ENCODE measurements around the gene TAF10.

TAF10 gene

GRCh38 chr11:6583584-6583983 lies 28.4 kb downstream of the TAF10 start:
- DNase-seq (ENCODE audit: low read depth): no peak

- DNase-seq (ENCODE audit: low read depth): no peak
These were observed 32.3 kb downstream of the TAF10 start for GRCh38 chr11:6579681-6580080.

DNA sequence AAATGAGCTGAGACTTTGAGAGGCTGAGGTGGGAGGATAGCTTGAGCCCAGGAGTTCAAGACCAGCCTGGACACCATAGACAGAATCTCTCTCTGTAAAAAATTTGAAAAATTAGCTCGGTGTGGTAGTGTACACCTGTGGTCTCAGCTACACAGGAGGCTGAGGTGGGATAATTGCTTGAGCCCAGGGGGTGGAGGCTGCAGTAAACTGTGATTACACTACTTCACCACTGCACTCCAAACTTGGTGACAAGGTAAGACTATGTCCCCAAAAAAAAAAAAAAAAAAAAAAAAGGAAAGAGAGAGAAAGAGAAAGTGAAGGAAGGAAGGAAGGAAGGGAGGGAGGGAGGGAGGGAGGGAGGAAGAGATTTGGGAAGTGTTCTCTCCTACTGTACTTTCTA lies 33.9 kb downstream of the TAF10 start:
- no peak for DNase-seq (ENCODE audit: low read depth)

DNA sequence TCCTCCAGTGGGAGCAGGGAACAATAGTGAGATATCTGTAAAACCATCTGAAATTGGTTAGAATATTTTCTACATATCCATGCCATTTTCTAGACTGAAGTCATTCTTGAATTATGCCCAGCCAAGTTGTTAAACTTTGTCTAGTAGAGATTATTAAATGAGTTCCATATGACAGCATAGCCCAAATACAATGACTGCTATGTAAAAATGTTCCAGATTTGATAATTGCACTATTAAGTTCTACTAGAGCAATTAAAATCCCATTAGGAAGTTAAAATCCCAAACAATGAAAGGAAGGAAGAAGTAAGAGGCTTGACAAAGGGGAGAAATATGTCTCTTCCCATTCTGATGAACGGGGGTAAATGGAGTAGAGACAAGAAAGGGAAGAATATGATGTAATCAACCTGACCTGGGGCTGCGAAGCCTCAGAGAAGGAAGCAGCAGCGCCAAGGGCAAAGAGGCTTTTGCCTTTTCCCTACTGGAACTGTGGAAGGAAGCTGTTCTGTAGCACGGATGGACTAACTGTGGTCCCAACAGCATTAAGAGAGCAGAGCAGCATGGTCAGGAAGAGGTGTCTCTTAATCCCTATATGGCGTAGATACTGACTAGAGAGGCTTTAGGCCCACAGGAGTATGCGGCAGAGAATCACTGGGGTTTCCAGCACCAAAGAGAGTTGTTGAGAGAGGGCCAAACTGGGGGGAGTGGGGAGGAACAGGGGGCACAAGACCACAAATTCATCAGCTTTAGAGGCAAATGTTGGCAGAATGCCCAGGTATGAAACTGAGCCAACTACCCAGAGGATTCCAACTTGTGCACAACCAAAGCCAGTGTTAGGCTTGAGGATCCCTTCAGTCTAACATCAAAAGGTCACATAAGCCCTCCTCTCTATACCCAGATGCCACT lies 35.3 kb downstream of the TAF10 start:
- DNase-seq (ENCODE audit: low read depth): no peak

DNA sequence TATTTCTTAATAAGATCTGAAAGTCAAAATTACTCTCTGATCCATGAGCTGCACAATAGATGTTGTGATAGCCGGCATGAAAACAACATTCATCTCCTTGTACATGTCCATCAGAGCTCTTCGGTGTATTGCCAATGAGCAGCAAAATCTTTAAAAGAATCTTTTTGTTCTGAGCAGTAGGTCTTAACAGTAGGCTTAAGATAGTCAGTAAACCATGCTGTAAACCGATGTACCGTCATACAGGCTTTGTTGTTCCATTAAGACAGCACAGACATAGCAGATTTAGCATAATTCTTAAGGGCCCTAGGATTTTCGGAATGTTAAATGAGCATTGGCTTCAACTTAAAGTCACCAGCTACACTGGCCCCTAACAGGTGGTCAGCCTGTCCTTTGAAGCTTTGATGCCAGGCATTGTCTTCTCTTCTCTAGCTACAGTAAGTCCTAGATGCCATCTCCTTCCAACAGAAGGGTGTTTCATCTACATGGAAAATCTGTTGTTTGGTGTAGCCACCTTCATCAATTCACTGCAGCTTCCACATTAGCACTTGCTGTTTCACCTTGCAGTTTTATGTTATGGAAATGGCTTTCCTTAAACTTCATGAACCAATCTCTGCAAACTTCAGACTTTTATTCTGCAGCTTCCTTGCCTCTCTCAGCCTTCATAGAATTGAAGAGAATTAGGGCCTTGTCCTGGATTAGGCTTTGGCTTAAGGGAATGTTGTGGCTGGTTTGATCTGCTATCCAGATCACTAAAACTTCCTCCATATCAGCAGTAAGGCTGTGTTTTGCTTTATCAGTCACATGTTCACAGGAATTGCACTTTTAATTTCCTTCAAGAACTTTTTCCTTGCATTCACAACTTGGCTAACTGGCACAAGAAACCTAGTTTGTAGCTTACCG lies 37.0 kb downstream of the TAF10 start:
- no peak for DNase-seq (ENCODE audit: low read depth)

- no peak for DNase-seq (ENCODE audit: low read depth)
These were observed 39.8 kb downstream of the TAF10 start for GRCh38 chr11:6572215-6572614.

- DNase-seq (ENCODE audit: low read depth): no peak
These were observed 40.5 kb downstream of the TAF10 start for GRCh38 chr11:6571434-6572008.

GRCh38 chr11:6570691-6571427 lies 41.2 kb downstream of the TAF10 start:
- DNase-seq (ENCODE audit: low read depth): no peak

- DNase-seq (ENCODE audit: low read depth): no peak
These were observed 42.3 kb downstream of the TAF10 start for GRCh38 chr11:6569706-6570105.

DNA sequence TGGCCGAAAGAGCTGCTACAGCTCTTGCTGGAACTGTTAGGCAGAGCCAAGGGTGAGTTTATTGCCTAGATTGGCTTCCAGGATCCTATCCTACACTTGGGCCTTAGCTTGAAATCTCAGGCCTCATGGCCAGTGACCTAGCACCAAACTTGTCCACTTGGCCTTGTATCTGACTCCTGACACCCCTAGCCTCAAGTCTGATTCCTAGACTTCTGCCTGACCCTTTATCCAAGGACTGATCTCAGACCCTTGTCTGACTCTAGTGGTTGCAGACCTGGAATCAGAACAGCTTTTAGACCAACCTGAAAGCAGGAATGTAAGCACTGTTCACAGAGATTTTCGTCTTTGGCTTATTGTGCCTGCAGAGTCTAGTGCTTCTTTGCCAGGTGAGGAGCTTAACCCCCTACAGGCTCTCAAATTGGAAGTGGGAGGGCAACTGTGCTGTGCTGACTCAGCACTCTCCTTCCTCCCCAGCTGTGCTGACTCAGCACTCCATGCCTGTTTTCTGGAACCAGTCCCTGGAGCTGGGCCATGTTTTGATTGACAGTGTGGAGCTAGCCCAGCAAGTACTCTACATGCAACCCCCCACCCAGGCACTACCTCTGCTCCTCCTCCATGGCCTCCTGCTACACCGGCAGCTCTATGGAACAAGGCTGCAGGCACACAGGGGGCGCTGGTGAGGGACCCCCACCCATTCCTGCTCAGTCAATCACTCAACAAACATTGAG lies 43.7 kb downstream of the TAF10 start:
- no peak for DNase-seq (ENCODE audit: low read depth)

GRCh38 chr11:6567371-6567745 lies 44.7 kb downstream of the TAF10 start:
- no peak for DNase-seq (ENCODE audit: low read depth)

DNA sequence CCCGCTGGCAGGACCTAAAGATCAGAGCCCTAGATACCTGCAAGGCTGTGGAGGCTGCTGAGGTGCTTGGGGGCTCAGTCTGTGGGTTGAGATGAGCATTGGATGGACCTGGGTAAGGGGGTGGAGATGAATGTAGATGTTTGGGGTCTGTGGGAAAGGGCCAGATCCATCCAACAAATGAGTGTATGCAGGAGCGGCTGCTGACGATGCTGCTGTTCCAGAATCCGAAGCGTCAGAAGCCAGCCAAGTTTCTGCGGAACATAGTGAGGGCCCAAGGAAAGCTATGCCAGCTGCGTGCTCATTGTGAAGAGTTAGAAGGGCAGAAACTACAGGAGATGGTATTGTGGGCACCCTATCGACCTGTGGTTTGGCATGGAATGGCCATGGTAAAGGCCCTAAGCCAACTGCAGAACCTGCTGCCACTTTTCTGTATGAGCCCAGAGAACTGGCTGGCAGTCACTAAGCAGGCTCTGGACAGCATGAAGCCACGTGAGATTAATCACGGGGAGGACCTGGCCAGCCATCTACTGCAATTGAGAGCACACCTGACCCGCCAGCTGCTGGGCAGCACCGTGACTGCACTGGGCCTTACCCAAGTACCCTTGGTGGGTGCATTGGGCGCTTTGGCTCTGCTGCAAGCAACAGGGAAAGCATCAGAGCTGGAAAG lies 45.2 kb downstream of the TAF10 start:
- DNase-seq (ENCODE audit: low read depth): no peak

DNA sequence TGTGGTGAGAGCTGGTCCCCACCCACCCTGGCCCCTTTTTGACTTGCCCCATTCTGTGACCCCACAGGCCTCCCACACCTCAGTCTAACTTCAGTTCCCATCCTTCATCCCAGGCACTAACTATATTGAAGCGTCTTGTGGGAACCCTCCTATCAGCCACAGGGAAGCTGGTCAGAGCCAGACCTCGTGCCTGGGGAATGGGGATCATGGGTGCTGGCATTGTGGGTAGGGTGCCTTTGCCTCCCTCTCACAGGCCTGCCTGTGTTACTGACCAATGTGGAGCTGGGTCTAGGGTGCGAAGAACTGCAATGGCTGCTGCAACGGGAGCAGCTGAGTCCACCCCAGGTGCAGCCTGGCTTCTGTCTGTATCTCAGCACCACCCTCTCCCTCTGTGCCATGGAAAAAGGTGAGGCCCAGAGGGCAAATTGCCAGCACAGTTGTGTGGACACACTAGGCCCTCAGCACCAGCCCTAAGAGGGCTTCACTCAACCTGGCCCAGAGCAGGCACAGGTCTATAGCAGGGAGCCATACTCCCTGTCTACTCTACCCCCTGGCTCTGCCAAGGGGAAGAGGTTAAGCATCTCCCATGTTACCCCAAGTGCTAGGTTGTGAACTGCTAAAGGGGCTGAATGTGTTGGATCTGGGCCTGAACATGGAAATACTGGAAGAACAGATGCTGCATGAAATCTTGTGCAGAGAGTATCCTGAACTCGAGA lies 45.9 kb downstream of the TAF10 start:
- no peak for DNase-seq (ENCODE audit: low read depth)

GRCh38 chr11:6565325-6565724 lies 46.7 kb downstream of the TAF10 start:
- DNase-seq (ENCODE audit: low read depth): no peak

- no peak for DNase-seq (ENCODE audit: low read depth)
These were observed 48.3 kb downstream of the TAF10 start for GRCh38 chr11:6563667-6564066.

DNA sequence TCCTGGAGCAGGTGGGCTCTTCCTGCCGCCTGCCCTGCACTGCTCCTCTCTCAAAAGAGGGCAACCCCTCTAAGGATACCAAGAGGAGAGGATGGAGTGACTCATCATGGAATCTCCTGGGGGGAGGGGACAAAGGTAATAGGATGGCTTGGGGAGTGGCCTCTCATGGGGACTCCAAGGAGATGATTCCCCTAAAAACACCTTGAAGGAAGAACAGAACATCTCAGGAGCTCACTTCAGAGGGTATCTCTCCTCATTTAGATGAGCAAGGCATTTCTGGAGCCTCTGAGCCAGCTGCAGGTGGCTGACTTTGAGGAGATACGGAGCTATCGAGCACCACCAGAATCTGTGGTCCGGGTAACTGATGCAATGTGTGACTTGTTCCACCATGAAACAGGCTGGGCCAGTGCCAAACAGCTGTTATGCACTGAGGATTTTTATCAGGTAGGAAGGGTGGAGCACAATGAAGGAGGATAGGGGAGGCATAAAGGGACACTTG lies 48.8 kb downstream of the TAF10 start:
- DNase-seq (ENCODE audit: low read depth): no peak

- no peak for DNase-seq (ENCODE audit: low read depth)
These were observed 50.7 kb downstream of the TAF10 start for GRCh38 chr11:6561288-6561687.

Measured in stimulated activated CD8-positive, alpha-beta memory T cell treated with anti-CD3 and anti-CD28 coated beads, Interleukin-12 subunit alpha, Interleukin-12 subunit beta, amount 100 ng/mL, for 4 hours (primary cell).